GM19467 (cell line): ENCODE results near the gene MYOM1.
"Not testable (repeated sequence)": the region's sequence is repeated elsewhere in the genome, so short reads cannot be mapped to it uniquely, and the experiment has no call there.

Experiments
- ATAC-seq: cut with Tn5 transposase; IDR thresholded peaks from one replicate; pipeline ENCODE4 v1.9.1; 2021; ENCODE audit warnings: mild to moderate bottlenecking, moderate library complexity; ENCODE audit not compliant: unreplicated experiment

MYOM1 gene

GRCh38 chr18:3041843-3042242 is 177.9 kb downstream of the MYOM1 start:
- ATAC-seq: no peak

- no peak for ATAC-seq
Measured at GRCh38 chr18:3040881-3041280, 178.9 kb downstream of the MYOM1 start.

GRCh38 chr18:3040173-3040572 is 179.6 kb downstream of the MYOM1 start:
- ATAC-seq: no peak

- peak; percentile 95 for ATAC-seq
Measured at GRCh38 chr18:3037423-3037915, 182.3 kb downstream of the MYOM1 start.

GRCh38 chr18:3036108-3036507 is 183.7 kb downstream of the MYOM1 start:
- ATAC-seq: no peak

- no peak for ATAC-seq
Measured at GRCh38 chr18:3035635-3036034, 184.1 kb downstream of the MYOM1 start.

- no peak for ATAC-seq
Measured at GRCh38 chr18:3032721-3033120, 187.0 kb downstream of the MYOM1 start.

- no peak for ATAC-seq
Measured at GRCh38 chr18:3029215-3029952, 190.4 kb downstream of the MYOM1 start.

GRCh38 chr18:3028115-3028514 is 191.7 kb downstream of the MYOM1 start:
- not testable (repeated sequence) for ATAC-seq

GRCh38 chr18:3027370-3027891 is 192.3 kb downstream of the MYOM1 start:
- no peak for ATAC-seq

GRCh38 chr18:3025544-3025943 is 194.2 kb downstream of the MYOM1 start:
- no peak for ATAC-seq

GRCh38 chr18:3023603-3024002 is 196.2 kb downstream of the MYOM1 start:
- ATAC-seq: not testable (repeated sequence)
